Measurements from ENCODE around the gene MYO9A.

GRCh38 chr15:72044956-72045355 lies 73.0 kb downstream of the MYO9A start:
- no peak for TF ChIP-seq CTCF (IDR thresholded peaks at IDR 0.05)
- TF ChIP-seq EZH2 (IDR thresholded peaks at IDR 0.05; ENCODE audit: borderline replicate concordance, insufficient read depth, low read depth, low read length, poor library complexity, severe bottlenecking): no peak

All from B cell (primary cell).